Measurements from ENCODE around the gene TAS2R7. TPM values are rescaled to one million over a fixed set of nuclear protein-coding genes. Genes with fewer than 3 reads are reported as not detected.
"Not testable (repeated sequence)": the region's sequence is repeated elsewhere in the genome, so short reads cannot be mapped to it uniquely, and the experiment has no call there.

Gene TAS2R7, protein sequence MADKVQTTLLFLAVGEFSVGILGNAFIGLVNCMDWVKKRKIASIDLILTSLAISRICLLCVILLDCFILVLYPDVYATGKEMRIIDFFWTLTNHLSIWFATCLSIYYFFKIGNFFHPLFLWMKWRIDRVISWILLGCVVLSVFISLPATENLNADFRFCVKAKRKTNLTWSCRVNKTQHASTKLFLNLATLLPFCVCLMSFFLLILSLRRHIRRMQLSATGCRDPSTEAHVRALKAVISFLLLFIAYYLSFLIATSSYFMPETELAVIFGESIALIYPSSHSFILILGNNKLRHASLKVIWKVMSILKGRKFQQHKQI
- total RNA-seq: not detected
- long read RNA-seq, donor 1: 0 reads
- long read RNA-seq, donor 2: 0 reads

- no peak for DNase-seq (ENCODE audit: low spot score)
- intact Hi-C loops (cut with DNase I): no loop called here
These were observed at the start of gene TAS2R7 for GRCh38 chr12:10802587-10802986. Gene TAS2R7 (minus strand): TSS chr12:10802627. CDS start chr12:10802570, 57 bp downstream.

GRCh38 chr12:10851243-10851858, 48.9 kb upstream of the TAS2R7 start:
- intact Hi-C loops (cut with DNase I): no loop called here
- DNase-seq (ENCODE audit: low spot score): no peak

DNA sequence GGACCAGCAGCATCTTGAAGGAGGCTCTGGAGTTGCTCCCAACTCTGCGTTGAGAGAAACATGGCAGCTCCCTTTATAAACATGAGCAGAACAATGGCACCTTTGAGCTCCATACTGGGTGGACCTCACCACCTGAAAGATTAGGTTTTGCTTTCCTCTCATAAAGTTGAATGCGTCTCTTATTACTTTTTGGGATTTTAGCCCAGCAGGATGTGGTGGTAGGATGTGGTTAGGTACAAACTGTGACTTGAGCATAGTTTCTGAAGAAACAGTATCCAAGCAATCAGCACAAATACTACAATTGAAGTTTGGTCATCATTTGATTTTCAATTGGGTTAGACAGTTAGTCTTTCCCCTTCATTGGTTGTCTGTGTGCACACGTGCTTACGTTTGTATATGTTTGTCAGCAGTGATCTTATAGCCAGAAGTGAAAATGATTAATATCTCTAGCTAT, 47.0 kb upstream of the TAS2R7 start, which contains the start of gene PRR4:
Gene PRR4, minus strand, starts transcription at position 51 of the 454 bp plus-strand sequence. Its CDS starts 38 bp downstream, at position 13.
- intact Hi-C loops (cut with DNase I): no loop called here
- no peak for DNase-seq (ENCODE audit: low spot score)

GRCh38 chr12:10847744-10848143, 45.3 kb upstream of the TAS2R7 start:
- DNase-seq (ENCODE audit: low spot score): no peak
- intact Hi-C loops (cut with DNase I): no loop called here

DNA sequence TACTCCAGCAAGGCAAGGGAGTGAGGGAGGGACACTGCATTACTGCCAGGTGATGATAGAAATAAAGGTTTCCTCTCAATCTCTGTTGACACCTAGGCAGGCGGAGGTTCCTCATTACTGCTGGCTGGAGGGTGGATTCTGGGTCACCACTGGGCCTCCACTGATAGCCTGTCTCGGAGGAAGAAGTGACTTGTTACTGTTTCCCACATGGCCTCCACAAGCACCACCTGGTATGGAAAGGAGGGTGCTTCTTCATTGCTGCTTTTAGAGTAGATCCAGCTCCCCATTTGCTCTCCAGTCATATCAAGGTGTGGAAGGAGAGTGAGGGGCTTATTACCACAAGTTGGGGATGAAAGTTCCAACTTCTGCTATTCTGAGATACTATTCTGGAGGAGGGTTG, 40.4 kb upstream of the TAS2R7 start:
- DNase-seq (ENCODE audit: low spot score): no peak
- intact Hi-C loops (cut with DNase I): no loop called here

- no peak for DNase-seq (ENCODE audit: low spot score)
- intact Hi-C loops (cut with DNase I): no loop called here
These were observed 36.0 kb upstream of the TAS2R7 start for GRCh38 chr12:10838461-10838860.

DNA sequence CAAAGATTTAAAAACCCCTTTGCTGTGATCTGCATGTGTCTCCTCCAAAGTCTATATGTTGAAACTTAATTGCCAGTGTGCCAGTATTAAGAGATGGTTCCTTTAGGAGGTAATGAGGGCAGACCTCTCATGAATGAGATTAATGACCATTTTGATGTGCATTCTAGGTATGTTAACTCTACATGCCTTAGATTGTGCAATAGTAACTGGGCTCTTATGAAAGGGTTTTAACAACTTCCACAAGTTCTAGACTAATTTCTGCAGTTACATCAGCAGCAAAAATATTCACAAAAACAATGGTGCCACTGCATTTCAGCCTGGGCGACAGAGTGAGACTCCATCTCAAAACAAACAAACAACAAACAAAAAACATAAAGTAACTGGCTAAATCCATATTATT, 27.6 kb upstream of the TAS2R7 start:
- DNase-seq (ENCODE audit: low spot score): no peak
- intact Hi-C loops (cut with DNase I): no loop called here

- intact Hi-C loops (cut with DNase I): no loop called here
- no peak for DNase-seq (ENCODE audit: low spot score)
These were observed 23.8 kb upstream of the TAS2R7 start, which contains the start of gene TAS2R10 for GRCh38 chr12:10826258-10826657. Gene TAS2R10 (minus strand): TSS chr12:10826358. CDS start chr12:10826269, 89 bp downstream.

- DNase-seq (ENCODE audit: low spot score): no peak
- intact Hi-C loops (cut with DNase I): no loop called here
These were observed 22.5 kb upstream of the TAS2R7 start for GRCh38 chr12:10824957-10825356.

GRCh38 chr12:10811883-10812536, 9.6 kb upstream of the TAS2R7 start:
- intact Hi-C loops (cut with DNase I): no loop called here
- no peak for DNase-seq (ENCODE audit: low spot score)

DNA sequence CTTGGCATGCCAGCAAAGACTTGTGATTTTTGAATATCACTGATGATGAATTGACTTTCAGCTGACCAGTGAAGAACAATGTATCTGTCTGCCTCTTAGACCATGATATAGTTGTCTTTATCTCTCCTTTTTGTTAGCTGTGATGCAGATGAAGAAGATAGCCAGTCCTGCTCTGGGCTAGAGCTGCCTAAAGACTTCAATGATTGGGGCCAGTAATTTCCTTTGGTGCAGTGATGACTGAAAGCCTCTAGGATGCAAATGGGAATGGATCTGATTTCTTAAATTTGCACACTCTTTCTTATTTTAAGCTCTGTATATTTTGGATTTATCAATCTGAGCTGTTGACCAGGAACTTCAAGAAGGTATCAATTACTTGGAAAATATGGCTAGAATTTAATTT, 7.6 kb upstream of the TAS2R7 start, which contains the start of gene TAS2R9:
Gene TAS2R9, minus strand, starts transcription at position 101 of the 400 bp plus-strand sequence. Its CDS starts 93 bp downstream, at position 8.
- intact Hi-C loops (cut with DNase I): no loop called here
- DNase-seq (ENCODE audit: low spot score): no peak

DNA sequence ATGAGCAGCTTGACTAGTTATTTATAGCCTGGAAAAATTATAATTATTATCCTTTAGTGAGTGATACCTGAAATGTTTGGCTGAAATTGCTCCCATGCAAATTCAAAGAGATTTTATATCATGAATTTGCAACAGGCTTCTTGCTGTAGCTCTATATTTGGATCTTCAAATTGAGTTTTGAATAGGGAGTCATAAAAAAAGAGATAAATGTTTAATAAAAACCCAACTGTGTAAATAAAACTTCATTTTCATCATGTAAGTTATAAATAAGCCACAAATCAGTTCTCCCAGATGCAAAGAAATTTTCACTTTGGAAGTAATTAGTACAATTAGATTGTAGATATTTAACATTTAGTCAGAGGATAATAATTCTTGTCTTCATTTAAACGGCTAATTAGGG, 4.8 kb upstream of the TAS2R7 start, which contains the start of gene TAS2R8:
Gene TAS2R8, minus strand, starts transcription at position 101 of the 400 bp plus-strand sequence. CDS start 306 bp downstream, outside the sequence.
- no peak for DNase-seq (ENCODE audit: low spot score)
- intact Hi-C loops (cut with DNase I): no loop called here

- intact Hi-C loops (cut with DNase I): no loop called here
- no peak for DNase-seq (ENCODE audit: low spot score)
These were observed 686 bp downstream of the TAS2R7 start for GRCh38 chr12:10801741-10802140.

DNA sequence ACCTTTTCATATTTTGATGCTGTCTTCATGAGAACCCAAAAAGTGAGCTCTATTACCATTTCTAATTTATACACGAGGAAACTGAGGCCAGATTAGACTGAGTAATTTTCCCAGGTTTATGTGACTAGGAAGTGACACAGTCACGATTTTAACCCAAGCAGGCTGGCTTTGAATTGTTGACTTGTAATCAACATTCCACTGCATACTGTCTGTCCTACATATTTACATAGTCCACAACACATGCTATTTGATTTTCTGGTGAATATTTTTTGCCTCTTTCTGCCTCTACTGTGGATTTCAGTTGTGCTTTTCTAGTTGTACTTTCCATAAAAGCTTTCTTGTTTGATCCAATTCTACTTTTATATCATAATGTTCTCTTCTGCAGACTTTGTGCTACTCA, 8.2 kb downstream of the TAS2R7 start:
- DNase-seq (ENCODE audit: low spot score): no peak
- intact Hi-C loops (cut with DNase I): no loop called here

DNA sequence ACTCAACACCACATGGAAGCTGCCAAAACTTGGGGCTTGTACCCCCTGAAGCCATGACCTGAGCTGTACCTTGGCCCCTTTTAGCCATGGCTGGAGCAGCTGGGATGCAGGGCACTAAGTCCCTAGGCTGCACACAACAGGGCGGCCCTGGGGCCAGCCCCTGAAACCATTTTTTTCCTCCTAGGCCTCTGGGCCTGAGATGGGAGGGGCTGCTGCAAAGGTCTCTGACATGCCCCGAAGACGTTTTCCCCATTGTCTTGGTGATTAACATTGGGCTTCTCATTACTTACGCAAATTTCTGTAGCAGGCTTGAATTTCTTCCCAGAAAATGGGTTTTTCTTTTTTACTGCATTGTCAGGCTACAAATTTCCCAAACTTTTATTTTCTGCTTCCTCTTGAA, 10.7 kb downstream of the TAS2R7 start:
- DNase-seq (ENCODE audit: low spot score); intact Hi-C loops (cut with DNase I): not testable (repeated sequence)

GRCh38 chr12:10783252-10783651, 19.2 kb downstream of the TAS2R7 start:
- no peak for DNase-seq (ENCODE audit: low spot score)
- intact Hi-C loops (cut with DNase I): no loop called here

- no peak for DNase-seq (ENCODE audit: low spot score)
- intact Hi-C loops (cut with DNase I): loop anchor here (5.0 to 10.0 kb wide), 3 partner anchors 416 to 706 kb away; no protein-coding TSS in a partner anchor
These were observed 23.3 kb downstream of the TAS2R7 start for GRCh38 chr12:10779103-10779502.

GRCh38 chr12:10771132-10771733, 31.2 kb downstream of the TAS2R7 start:
- DNase-seq (ENCODE audit: low spot score): no peak
- intact Hi-C loops (cut with DNase I): loop anchor here (5.0 to 10.0 kb wide), 3 partner anchors 424 to 714 kb away; no protein-coding TSS in a partner anchor

DNA sequence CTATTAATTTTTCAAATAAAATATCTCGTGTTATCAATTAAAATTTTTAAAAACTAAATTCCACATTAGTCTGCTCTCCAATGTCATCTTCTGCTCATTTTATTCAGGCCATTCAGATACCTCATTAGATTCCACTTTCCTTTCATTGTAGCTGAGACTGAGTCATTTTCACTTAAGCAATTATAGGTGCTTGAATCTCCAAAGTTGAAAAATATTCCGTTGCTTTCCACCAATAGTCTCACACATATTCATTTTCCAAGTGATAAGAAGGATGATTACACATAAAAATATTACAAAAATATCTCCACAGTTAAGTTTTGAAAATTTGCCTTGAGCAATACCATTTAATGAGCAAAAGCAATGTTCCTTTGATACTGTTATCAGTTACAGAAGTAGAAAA, 42.8 kb downstream of the TAS2R7 start:
- no peak for DNase-seq (ENCODE audit: low spot score)
- intact Hi-C loops (cut with DNase I): no loop called here

Data from posterior vena cava (tissue), 2 donors.